ENCODE data around the gene MYH2.

Gene MYH2

DNA sequence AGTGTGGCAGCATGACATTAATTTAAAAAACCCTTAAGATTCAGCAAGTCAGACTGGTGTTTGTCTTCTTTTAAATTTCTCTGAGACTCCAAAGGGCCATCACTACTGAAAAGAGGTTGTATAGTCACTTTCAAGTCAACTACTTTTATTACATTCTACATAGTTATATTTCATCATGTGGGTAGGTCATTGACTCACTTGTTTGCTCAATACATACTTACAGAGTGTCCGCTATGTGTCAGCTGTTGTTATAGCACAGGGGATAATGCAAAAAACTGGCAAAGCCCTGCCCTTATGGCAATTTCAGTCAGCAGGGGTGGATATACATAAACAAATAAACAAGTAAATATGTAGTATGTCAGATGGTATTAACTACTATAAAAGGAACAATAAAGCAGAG is 77.6 kb downstream of the MYH2 start (continued):
- TF ChIP-seq, protein P1, sequence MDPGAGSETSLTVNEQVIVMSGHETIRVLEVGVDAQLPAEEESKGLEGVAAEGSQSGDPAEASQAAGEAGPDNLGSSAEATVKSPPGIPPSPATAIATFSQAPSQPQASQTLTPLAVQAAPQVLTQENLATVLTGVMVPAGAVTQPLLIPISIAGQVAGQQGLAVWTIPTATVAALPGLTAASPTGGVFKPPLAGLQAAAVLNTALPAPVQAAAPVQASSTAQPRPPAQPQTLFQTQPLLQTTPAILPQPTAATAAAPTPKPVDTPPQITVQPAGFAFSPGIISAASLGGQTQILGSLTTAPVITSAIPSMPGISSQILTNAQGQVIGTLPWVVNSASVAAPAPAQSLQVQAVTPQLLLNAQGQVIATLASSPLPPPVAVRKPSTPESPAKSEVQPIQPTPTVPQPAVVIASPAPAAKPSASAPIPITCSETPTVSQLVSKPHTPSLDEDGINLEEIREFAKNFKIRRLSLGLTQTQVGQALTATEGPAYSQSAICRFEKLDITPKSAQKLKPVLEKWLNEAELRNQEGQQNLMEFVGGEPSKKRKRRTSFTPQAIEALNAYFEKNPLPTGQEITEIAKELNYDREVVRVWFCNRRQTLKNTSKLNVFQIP (CRISPR knock-in tag; IDR thresholded peaks at IDR 0.05; ENCODE audit: borderline replicate concordance, low read depth), result no peak
- TF ChIP-seq SNAI2 (CRISPR knock-in tag; IDR thresholded peaks at IDR 0.05), result no peak
- TF ChIP-seq TOX (CRISPR knock-in tag; IDR thresholded peaks at IDR 0.05; ENCODE audit: borderline replicate concordance), result no peak
